ENCODE results near the gene SLC52A1.
"Not testable (repeated sequence)": the region's sequence is repeated elsewhere in the genome, so short reads cannot be mapped to it uniquely, and the experiment has no call there.

DNA sequence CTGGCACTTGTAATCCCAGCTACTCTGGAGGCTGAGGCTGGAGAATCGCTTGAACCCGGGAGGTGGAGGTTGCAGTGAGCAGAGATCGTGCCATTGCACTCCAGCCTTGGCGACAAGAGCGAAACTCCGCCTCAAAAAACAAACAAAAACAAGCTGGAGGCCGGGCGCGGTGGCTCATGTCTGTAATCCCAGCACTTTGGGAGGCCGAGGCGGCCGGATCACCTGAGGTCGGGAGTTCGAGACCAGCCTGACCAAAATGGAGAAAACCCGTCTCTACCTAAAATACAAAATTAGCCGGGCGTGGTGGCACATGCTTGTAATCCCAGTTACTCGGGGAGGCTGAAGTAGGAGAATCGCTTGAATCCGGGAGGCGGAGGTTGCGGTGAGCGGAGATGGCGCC is 42.0 kb upstream of the SLC52A1 start:
- TF ChIP-seq, protein P1, sequence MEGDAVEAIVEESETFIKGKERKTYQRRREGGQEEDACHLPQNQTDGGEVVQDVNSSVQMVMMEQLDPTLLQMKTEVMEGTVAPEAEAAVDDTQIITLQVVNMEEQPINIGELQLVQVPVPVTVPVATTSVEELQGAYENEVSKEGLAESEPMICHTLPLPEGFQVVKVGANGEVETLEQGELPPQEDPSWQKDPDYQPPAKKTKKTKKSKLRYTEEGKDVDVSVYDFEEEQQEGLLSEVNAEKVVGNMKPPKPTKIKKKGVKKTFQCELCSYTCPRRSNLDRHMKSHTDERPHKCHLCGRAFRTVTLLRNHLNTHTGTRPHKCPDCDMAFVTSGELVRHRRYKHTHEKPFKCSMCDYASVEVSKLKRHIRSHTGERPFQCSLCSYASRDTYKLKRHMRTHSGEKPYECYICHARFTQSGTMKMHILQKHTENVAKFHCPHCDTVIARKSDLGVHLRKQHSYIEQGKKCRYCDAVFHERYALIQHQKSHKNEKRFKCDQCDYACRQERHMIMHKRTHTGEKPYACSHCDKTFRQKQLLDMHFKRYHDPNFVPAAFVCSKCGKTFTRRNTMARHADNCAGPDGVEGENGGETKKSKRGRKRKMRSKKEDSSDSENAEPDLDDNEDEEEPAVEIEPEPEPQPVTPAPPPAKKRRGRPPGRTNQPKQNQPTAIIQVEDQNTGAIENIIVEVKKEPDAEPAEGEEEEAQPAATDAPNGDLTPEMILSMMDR (IDR thresholded peaks at IDR 0.05) = not testable (repeated sequence)
- TF ChIP-seq POLR2A (IDR thresholded peaks at IDR 0.05) = not testable (repeated sequence)
